Fibroblast of villous mesenchyme (primary cell): ENCODE measurements around the gene NYAP2. TPM values are rescaled to one million over a fixed set of nuclear protein-coding genes. Genes with fewer than 3 reads are reported as not detected.

ENCODE experiments used
- DNase-seq: peaks from one replicate; pipeline ENCODE4 v3.0.0-alpha.2; 2010; ENCODE audit warnings: low read depth
- H3K4me3 ChIP-seq: 2 replicates; pipeline ENCODE4 v1.5.1; 2011; ENCODE audit warnings: low read depth, mild to moderate bottlenecking, low read length
- total RNA-seq: library from RNA; depleted of rRNA; stranded (reverse); fragments of >200 nt; gene quantifications from 2 replicates; pipeline ENCODE4 v1.2.3, GENCODE V29; 2012
- TF ChIP-seq, protein P1 (sequence below): IDR thresholded peaks from 2 replicates; pipeline ENCODE4 v1.5.1; 2012; ENCODE audit warnings: low read depth, mild to moderate bottlenecking, low read length; ENCODE audit not compliant: insufficient read depth

The NYAP2 gene
- total RNA-seq, 1 donor: not detected

DNA sequence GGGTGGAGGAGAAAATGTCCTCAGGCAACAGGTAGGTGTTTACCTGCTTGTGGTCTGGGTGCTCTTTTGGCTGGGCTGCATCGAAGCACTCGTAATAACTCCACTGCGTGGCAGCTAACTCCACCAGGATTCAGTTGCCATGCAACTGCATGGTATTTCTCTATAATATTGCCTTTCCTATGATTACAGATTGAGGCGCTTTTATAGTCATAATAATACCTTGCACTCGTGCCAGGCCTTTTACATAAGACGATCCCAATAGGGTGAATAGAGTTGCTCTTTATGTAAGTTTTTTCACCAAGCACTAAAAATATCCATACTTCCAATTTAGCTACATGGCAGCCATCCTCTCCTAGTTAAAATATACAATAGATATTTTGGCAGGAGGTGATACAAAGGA, 19.7 kb upstream of the NYAP2 start:
- TF ChIP-seq, protein P1, sequence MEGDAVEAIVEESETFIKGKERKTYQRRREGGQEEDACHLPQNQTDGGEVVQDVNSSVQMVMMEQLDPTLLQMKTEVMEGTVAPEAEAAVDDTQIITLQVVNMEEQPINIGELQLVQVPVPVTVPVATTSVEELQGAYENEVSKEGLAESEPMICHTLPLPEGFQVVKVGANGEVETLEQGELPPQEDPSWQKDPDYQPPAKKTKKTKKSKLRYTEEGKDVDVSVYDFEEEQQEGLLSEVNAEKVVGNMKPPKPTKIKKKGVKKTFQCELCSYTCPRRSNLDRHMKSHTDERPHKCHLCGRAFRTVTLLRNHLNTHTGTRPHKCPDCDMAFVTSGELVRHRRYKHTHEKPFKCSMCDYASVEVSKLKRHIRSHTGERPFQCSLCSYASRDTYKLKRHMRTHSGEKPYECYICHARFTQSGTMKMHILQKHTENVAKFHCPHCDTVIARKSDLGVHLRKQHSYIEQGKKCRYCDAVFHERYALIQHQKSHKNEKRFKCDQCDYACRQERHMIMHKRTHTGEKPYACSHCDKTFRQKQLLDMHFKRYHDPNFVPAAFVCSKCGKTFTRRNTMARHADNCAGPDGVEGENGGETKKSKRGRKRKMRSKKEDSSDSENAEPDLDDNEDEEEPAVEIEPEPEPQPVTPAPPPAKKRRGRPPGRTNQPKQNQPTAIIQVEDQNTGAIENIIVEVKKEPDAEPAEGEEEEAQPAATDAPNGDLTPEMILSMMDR: no peak

DNA sequence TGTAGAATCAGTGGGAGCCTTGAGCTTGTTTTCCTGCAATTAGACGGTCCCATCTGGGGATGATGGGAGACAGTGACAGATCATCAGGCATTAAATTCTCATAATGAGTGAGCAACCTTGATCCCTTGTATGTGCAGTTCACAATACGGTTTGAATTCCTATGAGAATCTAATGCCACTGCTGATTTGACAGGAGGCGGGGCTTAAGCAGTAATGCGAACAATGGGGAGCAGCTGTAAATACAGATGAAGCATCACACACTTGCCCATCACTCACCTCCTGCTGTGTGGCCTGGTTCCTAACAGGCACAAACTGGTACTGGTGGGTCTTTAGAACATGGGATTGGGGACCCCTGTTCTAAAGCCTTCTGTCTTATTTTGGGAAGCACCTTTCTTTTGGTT, 17.9 kb upstream of the NYAP2 start:
- no peak for DNase-seq
- TF ChIP-seq, protein P1: no peak
- no peak overlapping the region for H3K4me3 ChIP-seq

More for the DNA sequence above, 19.7 kb upstream of the NYAP2 start:
- no peak overlapping the region for H3K4me3 ChIP-seq
- no peak for DNase-seq

DNA sequence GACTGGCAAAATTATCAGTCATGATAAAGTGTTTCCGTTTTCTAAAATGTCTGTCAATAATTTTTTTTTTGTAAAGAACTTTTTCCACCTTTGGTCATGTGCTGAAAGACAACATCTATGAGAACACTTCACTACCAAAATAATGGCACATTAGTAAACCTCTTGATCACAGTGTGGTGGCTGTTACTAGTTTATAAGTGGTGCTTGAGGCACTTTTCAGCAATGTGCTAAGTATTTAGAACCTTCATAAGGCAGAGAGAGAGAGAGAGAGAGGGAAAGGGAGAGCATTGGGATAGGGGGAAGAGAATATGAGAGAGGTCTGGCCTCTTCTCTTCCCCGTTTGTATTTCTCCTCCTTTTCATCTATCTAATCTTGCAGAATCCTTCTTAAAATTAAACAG, 1.1 kb upstream of the NYAP2 start:
- TF ChIP-seq, protein P1: no peak
- H3K4me3 ChIP-seq: no peak overlapping the region
- DNase-seq: no peak

DNA sequence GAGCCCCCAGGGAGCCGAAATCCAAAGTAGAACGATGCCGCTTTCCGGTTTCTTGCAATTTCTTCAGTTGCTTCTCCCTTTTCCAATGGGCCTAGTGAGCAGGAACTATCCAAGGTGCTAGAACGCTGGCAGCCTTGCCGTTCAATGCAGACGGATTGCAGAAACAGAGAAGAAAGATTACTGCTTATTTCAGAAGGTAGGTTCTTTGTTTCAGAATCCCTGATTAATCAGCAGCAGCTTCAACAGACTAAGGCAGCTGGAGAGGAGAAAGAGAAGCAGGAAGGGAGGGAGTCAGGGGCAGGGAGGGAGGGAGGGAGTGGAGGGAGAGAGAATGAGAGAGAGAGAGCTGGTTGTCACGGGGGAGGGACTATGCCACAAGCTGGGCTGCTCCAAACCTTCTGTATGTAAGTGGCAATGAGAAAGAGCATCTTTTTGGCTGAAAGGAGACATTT, 576 bp downstream of the NYAP2 start:
- TF ChIP-seq, protein P1: no peak
- DNase-seq: peak; percentile 32
- H3K4me3 ChIP-seq: no peak overlapping the region

DNA sequence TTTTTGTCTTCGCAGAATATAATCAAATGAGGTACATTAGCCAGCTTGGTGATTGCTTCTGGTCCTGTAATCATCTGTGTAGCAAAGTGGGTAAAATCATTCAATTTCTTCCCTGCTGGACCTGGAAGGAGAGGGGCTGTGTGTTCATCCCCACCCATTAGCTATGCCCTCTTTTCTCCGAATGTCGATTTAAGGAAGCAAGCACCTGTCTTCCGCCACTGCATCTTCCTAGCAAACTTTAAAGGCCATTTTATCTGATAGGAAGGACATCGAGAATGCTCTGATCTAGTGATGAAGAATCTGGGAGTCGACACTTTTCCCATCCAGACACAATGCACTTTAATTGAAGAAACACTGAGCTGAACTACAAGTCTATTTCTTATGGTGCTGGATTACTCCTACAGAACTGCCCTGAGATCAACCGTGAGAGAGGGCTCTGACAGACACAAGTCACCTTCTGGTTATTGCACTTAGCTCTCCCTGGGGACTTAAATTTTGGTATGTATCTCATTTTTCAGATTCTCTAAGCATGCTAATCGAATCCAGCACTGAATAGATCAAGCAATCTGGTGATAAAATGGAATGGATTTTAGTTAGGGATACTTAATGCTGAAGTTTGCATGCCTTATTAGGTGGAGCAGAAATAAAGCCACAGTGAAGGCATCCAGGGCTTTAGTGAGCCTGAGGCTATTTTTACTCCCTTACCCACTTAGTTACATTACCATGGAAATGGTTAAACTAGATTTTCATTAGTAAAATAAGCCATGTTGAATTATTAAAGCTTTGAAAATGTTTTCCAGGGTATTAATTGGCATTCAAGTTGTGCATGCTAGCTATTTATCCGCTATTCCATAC, 1.3 kb downstream of the NYAP2 start:
- TF ChIP-seq, protein P1: no peak
- no peak overlapping the region for H3K4me3 ChIP-seq

DNA sequence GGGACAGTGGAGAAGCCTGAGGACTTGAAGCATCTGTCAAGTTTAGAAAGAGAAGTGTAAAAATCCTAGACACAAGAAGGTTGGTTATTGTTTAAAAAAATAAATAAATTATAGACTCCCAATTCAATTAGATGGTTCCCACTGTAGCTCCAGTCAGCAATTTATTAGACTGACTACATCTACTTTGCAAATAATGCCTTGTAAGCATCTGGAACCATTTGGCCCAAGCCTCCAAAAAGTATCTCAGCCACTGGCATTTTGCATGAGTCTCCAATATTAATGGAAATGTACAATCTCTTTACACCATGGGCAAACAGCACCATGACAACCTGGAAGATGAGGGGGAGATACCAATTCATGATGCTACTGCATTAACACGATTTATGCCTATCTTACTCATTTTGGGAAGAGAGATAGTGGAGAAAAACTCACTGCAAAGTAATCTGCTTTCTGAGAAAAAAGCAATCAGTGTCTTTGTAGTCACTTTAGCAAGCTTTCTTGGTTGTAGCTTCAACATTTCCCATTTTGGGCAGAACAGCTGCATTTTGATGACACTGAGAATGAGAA, 2.8 kb downstream of the NYAP2 start:
- no peak overlapping the region for H3K4me3 ChIP-seq
- TF ChIP-seq, protein P1: no peak
- no peak for DNase-seq

More for the DNA sequence above, 1.3 kb downstream of the NYAP2 start:
- no peak for DNase-seq
